GM12878 (cell line): ENCODE measurements around the gene GNPTG.

Experiments used
- RAD21 ChIP-seq: IDR thresholded peaks from 2 replicates; pipeline ENCODE4 v1.6.1; 2011; ENCODE audit warnings: mild to moderate bottlenecking, low read depth, low read length, moderate library complexity; ENCODE audit not compliant: insufficient read depth
- RCOR1 ChIP-seq: conservative IDR thresholded peaks from 2 replicates; pipeline ENCODE4 v1.6.1; 2012; ENCODE audit warnings: low read depth, low read length, improper control_type of control experiment
- SUPT20H ChIP-seq: IDR thresholded peaks from 2 replicates; pipeline ENCODE4 v1.6.1; 2011; ENCODE audit warnings: low read depth, mild to moderate bottlenecking, low read length, moderate library complexity, borderline replicate concordance; ENCODE audit not compliant: control insufficient read depth
- ZNF687 ChIP-seq: fragments of 450-650 bp; IDR thresholded peaks from 2 replicates; pipeline ENCODE4 v1.6.1; 2017; ENCODE audit warnings: mild to moderate bottlenecking, moderate library complexity

- TF ChIP-seq RAD21 (no peak), SUPT20H (no peak), ZNF687 (no peak), RCOR1 (no peak)
Measured at GRCh38 chr16:1349951-1350350, 1.8 kb upstream of the GNPTG start.
